ENCODE data around the gene C2CD3.
"Not testable (repeated sequence)": the region's sequence is repeated elsewhere in the genome, so short reads cannot be mapped to it uniquely, and the experiment has no call there.

GRCh38 chr11:74061599-74061998 lies 109.2 kb downstream of the C2CD3 start:
- not testable (repeated sequence) for TF ChIP-seq CTCF, POLR2A (IDR thresholded peaks at IDR 0.05)
